HepG2 (cell line): ENCODE data around the gene ADAMTS2. TPM values are rescaled to one million over a fixed set of nuclear protein-coding genes. Genes with fewer than 3 reads are reported as not detected.

Experiments
- ATAC-seq: fragments of 200-7000 bp; cut with Tn5 transposase; 3 replicates; pipeline ENCODE4 v1.9.1; 2020; ENCODE audit warnings: mild to moderate bottlenecking, moderate library complexity
- BruUV-seq: library from RNA; stranded (reverse); fragments of 400-500 nt; replicated peaks from 2 replicates; lab custom pipeline; 2021; lab: Mats Ljungman, UMichigan
- CTCF ChIA-PET: fragments of 300-600 bp; formaldehyde crosslinking; extraction: SDS; loops from one replicate; lab custom pipeline; 2021; ENCODE audit warnings: low total read pairs, inconsistent platforms, low intra/inter-chr PET ratio; lab: Yijun Ruan, JAX
- POLR2A ChIA-PET: fragments of 350-600 bp; sonication (Branson Sonifier 250); formaldehyde crosslinking; loops from one replicate; lab custom pipeline; 2020; ENCODE audit warnings: antibody characterized with exemption, inconsistent platforms; lab: Yijun Ruan, JAX
- DNase-seq: peaks from one replicate; pipeline ENCODE4 v3.0.0-alpha.2; 2015; ENCODE audit warnings: low spot score
- FAIRE-seq: peaks from 3 replicates; lab custom pipeline; 2011; peaks lifted over from hg19 to GRCh38; lab: Jason Lieb, UNC
- H2AFZ ChIP-seq: one replicate; pipeline ENCODE4 v1.6.1; 2011; ENCODE audit warnings: low read length, inconsistent platforms
- H3K27ac ChIP-seq: fragments of 300-600 bp; 3 replicates; pipeline ENCODE4 v1.8.0; 2011; ENCODE audit warnings: mixed run types, mild to moderate bottlenecking, mixed read lengths, low read length, inconsistent platforms; ENCODE audit not compliant: insufficient read depth; ENCODE audit errors: extremely low read length
- H3K27me3 ChIP-seq, 2 experiments: fragments of 200-600 bp in 1 of 2; 2 replicates in 1 of 2; 3 replicates in 1 of 2; pipeline versions ENCODE4 v1.6.0 to v1.8.0; 2011; ENCODE audit warnings: low read length in 2 of 2, mild to moderate bottlenecking in 2 of 2, moderate library complexity in 2 of 2, inconsistent platforms in 1 of 2; ENCODE audit not compliant: insufficient read depth in 2 of 2, control insufficient read depth in 1 of 2
- H3K36me3 ChIP-seq, 2 experiments: fragments of 200-600 bp in 1 of 2; replicated peaks in 1 of 2; 2 replicates in 1 of 2; 3 replicates in 1 of 2; pipeline versions ENCODE4 v1.5.1 to v1.8.0; 2011; ENCODE audit warnings: low read length in 2 of 2, inconsistent platforms in 1 of 2; ENCODE audit not compliant: insufficient read depth in 2 of 2, control insufficient read depth in 1 of 2
- H3K4me1 ChIP-seq: 2 replicates; pipeline ENCODE4 v1.5.1; 2012; ENCODE audit warnings: low read length, inconsistent platforms; ENCODE audit not compliant: insufficient read depth
- H3K4me2 ChIP-seq: 2 replicates; pipeline ENCODE4 v1.6.0; 2011; ENCODE audit warnings: low read depth, low read length, inconsistent platforms
- H3K4me3 ChIP-seq, 3 experiments: fragments of 200-600 bp in 1 of 3; sonication (generic), shearing (Covaris generic) in 1 of 3; replicated peaks in 1 of 3; 2 replicates each; pipeline ENCODE4 v1.5.1; 2011 to 2016; ENCODE audit warnings: low read length in 3 of 3, inconsistent platforms in 2 of 3, low read depth in 2 of 3, mild to moderate bottlenecking in 2 of 3, control low read depth in 1 of 3, mixed read lengths in 1 of 3; ENCODE audit not compliant: insufficient read depth in 1 of 3
- H3K79me2 ChIP-seq: one replicate; pipeline ENCODE4 v1.6.1; 2011; ENCODE audit warnings: low read length, inconsistent platforms; ENCODE audit not compliant: insufficient read depth
- H3K9ac ChIP-seq: 2 replicates; pipeline ENCODE4 v1.6.0; 2011; ENCODE audit warnings: mild to moderate bottlenecking, low read depth, low read length, inconsistent platforms; ENCODE audit not compliant: insufficient read depth
- H3K9me3 ChIP-seq: 2 replicates; pipeline ENCODE4 v1.5.1; 2012; ENCODE audit warnings: mild to moderate bottlenecking, low read length
- H4K20me1 ChIP-seq: 2 replicates; pipeline ENCODE4 v1.6.0; 2011; ENCODE audit warnings: inconsistent platforms, mild to moderate bottlenecking, low read length, moderate library complexity; ENCODE audit not compliant: insufficient read depth
- ATF7 ChIP-seq, 2 experiments: fragments of 450-650 bp in 1 of 2; sonication (generic) in 1 of 2; formaldehyde crosslinking in 1 of 2; IDR thresholded peaks; 2 replicates each; pipeline versions ENCODE4 v1.4.0 to v1.6.1; 2016 to 2020; ENCODE audit warnings: antibody characterized with exemption in 1 of 2, mild to moderate bottlenecking in 1 of 2, missing genetic modification reagents in 1 of 2
- FIP1L1 ChIP-seq: fragments of 200-400 bp; formaldehyde crosslinking; IDR thresholded peaks from 2 replicates; pipeline ENCODE4 v1.6.1; 2018; ENCODE audit warnings: low read depth, mild to moderate bottlenecking, low read length, moderate library complexity, borderline replicate concordance; ENCODE audit not compliant: insufficient read depth
- KDM4B ChIP-seq: sonication (generic); formaldehyde crosslinking; IDR thresholded peaks from 2 replicates; pipeline ENCODE4 v1.4.0; 2020; ENCODE audit warnings: missing genetic modification reagents
- MAFF ChIP-seq: IDR thresholded peaks from 2 replicates; pipeline ENCODE4 v1.6.1; 2011; ENCODE audit warnings: low read depth, low read length, improper control_type of control experiment
- MAFK ChIP-seq, 2 experiments: IDR thresholded peaks in 1 of 2; conservative IDR thresholded peaks in 1 of 2; 2 replicates each; pipeline ENCODE4 v1.6.1; 2011; ENCODE audit warnings: improper control_type of control experiment in 2 of 2, low read length in 2 of 2
- ZC3H13 ChIP-seq: sonication (generic); formaldehyde crosslinking; IDR thresholded peaks from 2 replicates; pipeline ENCODE4 v1.8.1; 2023; ENCODE audit warnings: mild to moderate bottlenecking, missing genetic modification reagents, moderate library complexity
- ZFX ChIP-seq: sonication (generic); formaldehyde crosslinking; IDR thresholded peaks from 2 replicates; pipeline ENCODE4 v1.4.0; 2020; ENCODE audit warnings: mild to moderate bottlenecking, low read depth, missing genetic modification reagents, moderate library complexity
- ZNF138 ChIP-seq: sonication (generic); formaldehyde crosslinking; IDR thresholded peaks from 2 replicates; pipeline ENCODE4 v1.5.0; 2020; ENCODE audit warnings: mild to moderate bottlenecking, low read depth, missing genetic modification reagents
- ZNF17 ChIP-seq: sonication (generic); formaldehyde crosslinking; IDR thresholded peaks from 2 replicates; pipeline ENCODE4 v1.5.0; 2020; ENCODE audit warnings: mild to moderate bottlenecking, missing genetic modification reagents
- ZNF264 ChIP-seq: sonication (generic); formaldehyde crosslinking; IDR thresholded peaks from 2 replicates; pipeline ENCODE4 v1.4.0; 2020; ENCODE audit warnings: missing genetic modification reagents
- ZNF441 ChIP-seq: sonication (generic); formaldehyde crosslinking; IDR thresholded peaks from 2 replicates; pipeline ENCODE4 v1.7.0; 2021; ENCODE audit warnings: missing genetic modification reagents, borderline replicate concordance
- ZNF562 ChIP-seq: sonication (generic); formaldehyde crosslinking; IDR thresholded peaks from 2 replicates; pipeline ENCODE4 v1.8.0; 2022; ENCODE audit warnings: missing genetic modification reagents, borderline replicate concordance
- ZNF761 ChIP-seq: sonication (generic); formaldehyde crosslinking; conservative IDR thresholded peaks from 2 replicates; pipeline ENCODE4 v1.4.0; 2020; ENCODE audit warnings: mild to moderate bottlenecking, missing genetic modification reagents
- WGBS: methylation state at CpG from one replicate; pipeline ENCODE4 v1.1.6; 2017; ENCODE audit warnings: low lambda C conversion rate; 5-methylcytosine and 5-hydroxymethylcytosine counted together
- in situ Hi-C: cut with HindIII; loops from 2 replicates; pipeline ENCODE4 v1.10.0; 2017; ENCODE audit warnings: low pct_unique_long_range_greater_than_20kb; ENCODE audit not compliant: extremely low pct_ligation_motif_present
- intact Hi-C: fragments of 100-400 bp; cut with micrococcal nuclease; formaldehyde crosslinking; loops from one replicate; pipeline ENCODE4 v1.10.0; 2022; ENCODE audit not compliant: unreplicated experiment
- polyA plus RNA-seq, 8 experiments: library from polyadenylated mRNA; depleted of rRNA in 3 of 8; stranded (reverse) in 7 of 8; unstranded in 1 of 8; fragments of >200 nt; fragmentation: Illumina TruSeq in 4 of 8; extraction: Trizol in 4 of 8; gene quantifications; 2 replicates each; pipeline versions ENCODE4 v1.2.1 to v1.2.3, GENCODE V29; 2011 to 2016; ENCODE audit warnings: low read depth in 4 of 8, missing spikeins in 1 of 8, mixed read lengths in 1 of 8; ENCODE audit not compliant: insufficient read depth in 1 of 8
- total RNA-seq, 5 experiments: library from RNA; depleted of rRNA; stranded (reverse); fragments of >200 nt; fragmentation: Illumina TruSeq; extraction: Trizol; gene quantifications; 2 replicates each; pipeline ENCODE4 v1.2.3, GENCODE V29; 2016; ENCODE audit warnings: low read depth in 1 of 5
- TF ChIP-seq, protein P1 (sequence below): sonication (generic); formaldehyde crosslinking; IDR thresholded peaks from 2 replicates; pipeline ENCODE4 v1.8.0; 2022; ENCODE audit warnings: missing genetic modification reagents, low read depth, mild to moderate bottlenecking, borderline replicate concordance

ADAMTS2 gene
- total and polyA plus RNA-seq, 2 of the 13 experiments (the other 11 are each of a cell fraction or from before 2014, with no cell fraction given), result 0.24 to 3.5 TPM

- DNase-seq (no peak), ATAC-seq (no peak)
- intact Hi-C loops, result no loop called here
- POLR2A ChIA-PET, result no interaction called here
- Histone ChIP-seq H3K79me2 (no peaks in the 10 kb centered on the region), H2AFZ (no peak overlapping the region)
- BruUV-seq, result no TSS peak
- no peak for TF ChIP-seq KDM4B (CRISPR knock-in tag)
- TF ChIP-seq ZNF562 (CRISPR knock-in tag), result no peak
- no peak for TF ChIP-seq ZNF441 (CRISPR knock-in tag)
- TF ChIP-seq ZNF264 (CRISPR knock-in tag), result peak; percentile 63; the same call in 1 of the 2 replicates
- TF ChIP-seq MAFF, result peak; percentile 52; the same call in 1 of the 2 replicates
- TF ChIP-seq ZC3H13 (CRISPR knock-in tag), result no peak
- TF ChIP-seq MAFK (conservative IDR thresholded peaks at IDR 0.05 in 1 of 2, IDR thresholded peaks at IDR 0.05 in 1 of 2; ENCODE audit: low read length in 2 of 2), result peak; percentile 52 to 72; a peak in 3 of 4 replicates
- no peak for TF ChIP-seq ZNF138
- TF ChIP-seq FIP1L1, result no peak
- no peak for TF ChIP-seq ZNF17 (CRISPR knock-in tag)
- TF ChIP-seq ZNF761 (CRISPR knock-in tag), result no peak
- TF ChIP-seq ZFX, result no peak
- no peak for TF ChIP-seq ATF7 (IDR thresholded peaks at IDR 0.05)
- TF ChIP-seq ATF7 (CRISPR knock-in tag; IDR thresholded peaks at IDR 0.05), result no peak
- TF ChIP-seq, protein P1, sequence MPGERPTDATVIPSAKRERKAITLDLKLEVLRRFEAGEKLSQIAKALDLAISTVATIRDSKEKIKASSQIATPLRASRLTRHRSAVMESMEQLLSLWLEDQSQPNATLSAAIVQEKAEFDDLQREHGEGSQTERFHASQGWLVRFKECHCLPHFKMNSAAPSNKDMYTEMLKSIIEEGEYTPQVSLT (CRISPR knock-in tag), result no peak
- TF ChIP-seq, all 625 proteins: peak for 3
- in situ Hi-C loops, result no loop called here
- H3K4me2 ChIP-seq, result no peak overlapping the region
- H3K27me3 ChIP-seq, result peaks cover 0 to 34% of the 10 kb centered on the region in 2 experiments; a peak in 4 of 5 replicates
- no peaks in the 10 kb centered on the region; a peak in 1 of 5 replicates for H3K36me3 ChIP-seq
- H3K9ac ChIP-seq, result no peak overlapping the region
- no peak overlapping the region for H3K4me3 ChIP-seq
- no peak for FAIRE-seq
- CTCF ChIA-PET, result no interaction called here
- no peaks in the 10 kb centered on the region for H3K4me1 ChIP-seq
- no peaks in the 10 kb centered on the region for H4K20me1 ChIP-seq
- WGBS, result 27% methylated on average over 12 of the region's 14 CpGs
- H3K9me3 ChIP-seq, result no peaks in the 10 kb centered on the region
- no peak overlapping the region for H3K27ac ChIP-seq
Measured at GRCh38 chr5:179298181-179298993, 46.9 kb downstream of the ADAMTS2 start.
